ENCODE measurements around the gene ZNF792. TPM values are rescaled to one million over a fixed set of nuclear protein-coding genes. Genes with fewer than 3 reads are reported as not detected.
"Not testable (repeated sequence)": the region's sequence is repeated elsewhere in the genome, so short reads cannot be mapped to it uniquely, and the experiment has no call there.

ZNF792 gene
- total RNA-seq, result 1 to 10 TPM; 3.1 to 5.5 TPM
- long read RNA-seq, partial matches to known transcripts, result 0 of 3 reads
- long read RNA-seq, other reads (novel, unspliced or antisense), result 0 of 3 reads

- ATAC-seq (peak; percentile 86 to 93), DNase-seq (peak; percentile 80)
- intact Hi-C loops (cut with DNase I), result no loop called here
Measured at GRCh38 chr19:34963573-34964406, at the start of gene ZNF792. Gene ZNF792, minus strand, starts transcription at chr19:34964229. Its CDS starts 567 bp downstream, at chr19:34963662.

GRCh38 chr19:35013041-35013819 lies 49.2 kb upstream of the ZNF792 start:
- ATAC-seq, result peak; percentile 72 to 76

GRCh38 chr19:35011737-35012682 lies 48.0 kb upstream of the ZNF792 start:
- intact Hi-C loops (cut with DNase I), result loop anchor here in 1 of 2 donors (2.0 kb wide), 1 partner anchor 39 kb away; no protein-coding TSS in a partner anchor
- DNase-seq (no peak), ATAC-seq (no peak)

More at GRCh38 chr19:35013041-35013819, 49.2 kb upstream of the ZNF792 start:
- DNase-seq, result peak; percentile 85
- intact Hi-C loops (cut with DNase I), result loop anchor here (1.0 to 2.0 kb wide), 2 partner anchors 40 kb away; no protein-coding TSS in a partner anchor

- ATAC-seq (no peak), DNase-seq (no peak)
- intact Hi-C loops (cut with DNase I), result no loop called here
Measured at GRCh38 chr19:35011091-35011689, 47.2 kb upstream of the ZNF792 start.

- intact Hi-C loops (cut with DNase I), result no loop called here
- ATAC-seq (no peak), DNase-seq (no peak)
Measured at GRCh38 chr19:35009424-35010415, 45.7 kb upstream of the ZNF792 start.

GRCh38 chr19:35008891-35009341 lies 44.9 kb upstream of the ZNF792 start:
- DNase-seq, result peak; percentile 74
- intact Hi-C loops (cut with DNase I), result no loop called here

GRCh38 chr19:35007427-35007826 lies 43.4 kb upstream of the ZNF792 start:
- intact Hi-C loops (cut with DNase I); DNase-seq; ATAC-seq: not testable (repeated sequence)

More at GRCh38 chr19:35008891-35009341, 44.9 kb upstream of the ZNF792 start:
- peak in 1 of 2 donors; percentile 14 for ATAC-seq

GRCh38 chr19:35006999-35007365 lies 43.0 kb upstream of the ZNF792 start:
- no peak for DNase-seq
- ATAC-seq, result no peak
- intact Hi-C loops (cut with DNase I), result no loop called here

- ATAC-seq (peak in 1 of 2 donors; percentile 21), DNase-seq (peak; percentile 67)
- intact Hi-C loops (cut with DNase I), result no loop called here
Measured at GRCh38 chr19:35006342-35006998, 42.4 kb upstream of the ZNF792 start.

- ATAC-seq; DNase-seq; intact Hi-C loops (cut with DNase I): not testable (repeated sequence)
Measured at GRCh38 chr19:35006007-35006341, 41.9 kb upstream of the ZNF792 start.

- DNase-seq, result no peak
- no peak for ATAC-seq
- intact Hi-C loops (cut with DNase I), result no loop called here
Measured at GRCh38 chr19:35005256-35005977, 41.4 kb upstream of the ZNF792 start.

GRCh38 chr19:35004517-35005255 lies 40.7 kb upstream of the ZNF792 start:
- intact Hi-C loops (cut with DNase I), result no loop called here
- ATAC-seq (no peak), DNase-seq (no peak)

- DNase-seq, result no peak
- no peak for ATAC-seq
- intact Hi-C loops (cut with DNase I), result no loop called here
Measured at GRCh38 chr19:35002037-35002535, 38.1 kb upstream of the ZNF792 start.

- ATAC-seq (peak; percentile 8 to 28), DNase-seq (no peak)
- intact Hi-C loops (cut with DNase I), result no loop called here
Measured at GRCh38 chr19:35000647-35001501, 36.8 kb upstream of the ZNF792 start.
